Astrocyte of the hippocampus (primary cell): Measurements from ENCODE around the gene UNC45B.
"Not testable (repeated sequence)": the region's sequence is repeated elsewhere in the genome, so short reads cannot be mapped to it uniquely, and the experiment has no call there.

Experiments
- DNase-seq: peaks from one replicate; pipeline ENCODE4 v3.0.0; 2011; ENCODE audit warnings: low read depth, low spot score

Gene UNC45B, protein sequence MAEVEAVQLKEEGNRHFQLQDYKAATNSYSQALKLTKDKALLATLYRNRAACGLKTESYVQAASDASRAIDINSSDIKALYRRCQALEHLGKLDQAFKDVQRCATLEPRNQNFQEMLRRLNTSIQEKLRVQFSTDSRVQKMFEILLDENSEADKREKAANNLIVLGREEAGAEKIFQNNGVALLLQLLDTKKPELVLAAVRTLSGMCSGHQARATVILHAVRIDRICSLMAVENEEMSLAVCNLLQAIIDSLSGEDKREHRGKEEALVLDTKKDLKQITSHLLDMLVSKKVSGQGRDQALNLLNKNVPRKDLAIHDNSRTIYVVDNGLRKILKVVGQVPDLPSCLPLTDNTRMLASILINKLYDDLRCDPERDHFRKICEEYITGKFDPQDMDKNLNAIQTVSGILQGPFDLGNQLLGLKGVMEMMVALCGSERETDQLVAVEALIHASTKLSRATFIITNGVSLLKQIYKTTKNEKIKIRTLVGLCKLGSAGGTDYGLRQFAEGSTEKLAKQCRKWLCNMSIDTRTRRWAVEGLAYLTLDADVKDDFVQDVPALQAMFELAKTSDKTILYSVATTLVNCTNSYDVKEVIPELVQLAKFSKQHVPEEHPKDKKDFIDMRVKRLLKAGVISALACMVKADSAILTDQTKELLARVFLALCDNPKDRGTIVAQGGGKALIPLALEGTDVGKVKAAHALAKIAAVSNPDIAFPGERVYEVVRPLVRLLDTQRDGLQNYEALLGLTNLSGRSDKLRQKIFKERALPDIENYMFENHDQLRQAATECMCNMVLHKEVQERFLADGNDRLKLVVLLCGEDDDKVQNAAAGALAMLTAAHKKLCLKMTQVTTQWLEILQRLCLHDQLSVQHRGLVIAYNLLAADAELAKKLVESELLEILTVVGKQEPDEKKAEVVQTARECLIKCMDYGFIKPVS

GRCh38 chr17:35147375-35147905, at the start of gene UNC45B:
TSS of gene UNC45B (plus strand) at chr17:35147817. CDS start at chr17:35148264, 447 bp downstream.
- no peak for DNase-seq

- DNase-seq: no peak
Observed at GRCh38 chr17:35099908-35100307, 47.7 kb upstream of the UNC45B start.

DNA sequence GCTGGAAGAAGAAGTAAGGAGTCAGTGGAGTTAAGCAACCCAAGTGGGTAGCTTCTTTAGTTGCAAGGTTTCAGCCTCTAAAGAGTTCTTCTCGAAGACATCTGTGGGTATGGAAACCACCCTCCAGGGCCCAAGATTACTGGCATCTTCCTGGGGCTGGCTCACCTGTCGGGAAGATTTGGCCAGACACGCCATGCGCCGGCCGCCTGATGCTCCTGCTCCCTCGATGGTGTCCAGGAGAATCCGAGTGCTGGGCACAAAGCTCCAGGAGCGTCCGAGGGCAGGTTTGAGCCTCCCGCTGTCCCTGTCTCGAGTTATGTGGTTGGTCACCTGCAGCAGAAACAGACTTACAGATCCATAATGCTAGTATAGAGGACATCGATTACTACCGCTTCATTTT, 46.6 kb upstream of the UNC45B start:
- DNase-seq: no peak

GRCh38 chr17:35101725-35102124, 45.9 kb upstream of the UNC45B start:
- no peak for DNase-seq

DNA sequence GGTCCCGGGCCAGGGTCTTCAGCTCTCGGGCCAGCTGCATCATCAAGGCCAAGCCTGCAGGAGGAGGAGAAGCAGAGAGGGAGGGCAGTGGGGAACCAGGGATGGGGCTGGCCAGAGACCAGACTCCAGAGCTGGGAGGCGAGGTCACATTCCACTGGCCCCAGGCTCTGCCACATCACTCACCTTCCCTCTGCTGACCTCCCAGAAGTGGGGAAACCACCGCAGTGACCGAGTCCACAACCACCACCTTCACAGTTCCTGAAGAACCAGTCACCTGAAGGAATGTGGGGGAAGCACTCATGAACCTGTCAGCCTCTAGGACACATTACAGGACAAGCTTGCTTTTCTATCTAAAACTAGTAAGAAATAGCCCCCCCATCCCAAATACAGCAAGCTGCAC, 44.3 kb upstream of the UNC45B start:
- peak; percentile 34 for DNase-seq

- DNase-seq: no peak
Observed at GRCh38 chr17:35104844-35105450, 42.7 kb upstream of the UNC45B start.

DNA sequence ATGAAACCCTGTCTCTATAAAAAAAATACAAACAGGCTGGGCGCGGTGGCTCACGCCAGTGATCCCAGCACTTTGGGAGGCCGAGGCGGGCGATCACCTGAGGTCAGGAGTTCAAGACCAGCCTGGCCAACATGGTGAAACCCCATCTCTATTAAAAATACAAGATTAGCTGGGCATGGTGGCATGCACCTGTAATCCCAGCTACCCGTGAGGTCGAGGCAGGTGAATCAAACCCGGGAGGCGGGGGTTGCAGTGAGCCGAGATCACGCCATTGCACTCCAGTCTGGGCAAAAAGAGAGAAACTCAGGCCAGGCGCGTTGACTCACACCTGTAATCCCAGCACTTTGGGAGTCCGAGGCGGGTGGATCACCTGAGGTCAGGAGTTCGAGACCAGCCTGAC, 36.8 kb upstream of the UNC45B start:
- not testable (repeated sequence) for DNase-seq

- DNase-seq: no peak
Observed at GRCh38 chr17:35116845-35117244, 30.8 kb upstream of the UNC45B start.

DNA sequence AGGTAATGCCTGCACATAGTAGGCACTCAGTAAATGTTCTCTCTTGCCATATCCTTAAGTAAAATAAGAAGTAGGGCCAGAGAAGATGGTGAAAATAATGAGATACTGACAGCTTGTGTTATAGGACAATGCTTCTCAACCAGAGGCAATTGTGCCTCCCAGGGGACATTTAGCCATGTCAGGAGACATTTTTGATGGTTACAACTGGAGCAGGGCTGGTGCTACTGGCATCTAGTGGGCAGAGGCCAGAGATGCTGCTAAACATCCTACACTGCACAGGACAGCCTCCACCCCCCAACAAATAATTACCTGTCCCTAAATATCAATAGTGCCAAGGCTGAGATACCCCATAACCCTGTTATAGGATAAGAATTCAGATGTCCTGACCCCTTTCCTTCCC, 29.6 kb upstream of the UNC45B start:
- peak; percentile 56 for DNase-seq

DNA sequence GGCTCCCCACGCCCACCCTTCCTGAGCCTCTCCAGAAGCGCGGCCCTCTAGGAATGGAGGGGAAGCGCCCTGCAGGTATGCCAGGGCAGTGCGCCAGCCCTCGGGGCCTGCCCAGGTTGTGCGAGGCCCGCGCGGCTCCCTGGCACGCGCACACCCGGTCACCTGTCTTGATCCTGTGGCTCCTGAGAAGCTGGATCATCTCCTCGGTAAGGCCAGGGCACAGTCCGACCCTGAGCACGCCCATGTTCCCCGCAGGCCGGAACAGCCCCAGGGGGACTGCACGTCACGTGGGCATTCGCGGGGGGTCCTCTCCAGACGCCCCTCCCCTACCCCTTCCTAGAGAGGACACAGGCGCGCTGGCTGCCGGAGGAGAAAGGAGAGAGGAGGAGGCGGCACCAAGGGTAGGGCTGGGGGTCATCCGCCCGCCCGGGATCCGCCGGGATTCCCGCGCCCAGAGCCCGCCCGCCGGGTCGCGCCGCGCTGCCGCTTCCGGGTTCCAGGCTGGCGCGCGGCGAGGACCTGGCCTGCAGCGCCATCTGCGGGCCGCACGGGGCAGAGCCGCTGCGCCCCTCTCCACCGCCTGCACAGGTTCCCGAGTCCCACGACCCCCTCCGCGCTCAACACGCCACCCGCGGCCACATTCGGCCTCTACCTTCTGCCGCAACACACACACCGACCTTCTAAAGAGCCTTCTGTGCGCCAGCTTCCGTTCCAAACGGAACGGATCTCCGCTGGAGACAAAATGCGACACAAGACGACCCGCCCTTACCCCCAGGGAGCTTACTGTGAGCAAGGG, 28.0 kb upstream of the UNC45B start, which contains the start of gene RAD51D:
Gene RAD51D, minus strand, starts transcription at position 491 of the 796 bp plus-strand sequence. Its CDS starts 247 bp downstream, at position 244.
- peak; percentile 92 for DNase-seq

GRCh38 chr17:35121315-35121714, 26.3 kb upstream of the UNC45B start, which contains the start of gene FNDC8:
TSS of gene FNDC8 (plus strand) at chr17:35121615. CDS start at chr17:35121694, 79 bp downstream.
- no peak for DNase-seq

DNA sequence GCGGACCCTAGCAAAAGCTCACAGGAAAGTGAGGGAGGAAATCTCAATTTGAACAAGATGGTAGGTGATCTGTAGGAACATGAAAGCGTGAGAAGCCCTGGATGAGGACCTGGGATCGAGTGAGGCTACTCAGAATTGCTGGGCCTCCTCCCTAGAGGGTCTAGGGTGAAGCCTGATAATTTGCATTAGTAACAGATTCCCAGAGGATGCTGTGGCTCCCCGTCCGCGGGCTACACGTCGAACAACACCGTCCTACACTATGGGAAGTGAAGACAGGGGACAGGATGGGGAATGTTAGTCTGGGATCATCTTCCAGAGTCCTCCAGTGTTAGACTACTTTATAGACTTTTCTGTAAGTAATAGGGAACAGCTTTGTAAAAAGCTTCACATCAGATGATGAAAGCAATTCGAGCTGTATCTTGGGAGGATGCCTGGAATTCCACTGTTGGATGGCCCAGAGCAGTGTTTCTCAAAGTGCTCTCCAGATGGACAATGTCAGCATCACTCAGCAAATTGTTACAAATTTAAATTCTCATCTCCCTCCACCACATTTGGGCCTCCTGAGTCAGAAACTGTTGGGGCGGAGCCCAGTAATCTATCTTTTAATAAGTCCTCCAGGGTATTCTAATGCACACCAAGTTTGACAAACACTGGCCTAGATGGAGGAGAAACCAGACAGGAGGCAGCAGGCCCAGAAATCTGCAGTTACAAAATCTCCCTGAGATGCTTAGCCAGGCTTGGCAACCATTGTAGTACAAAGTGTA, 19.7 kb upstream of the UNC45B start:
- no peak for DNase-seq

DNA sequence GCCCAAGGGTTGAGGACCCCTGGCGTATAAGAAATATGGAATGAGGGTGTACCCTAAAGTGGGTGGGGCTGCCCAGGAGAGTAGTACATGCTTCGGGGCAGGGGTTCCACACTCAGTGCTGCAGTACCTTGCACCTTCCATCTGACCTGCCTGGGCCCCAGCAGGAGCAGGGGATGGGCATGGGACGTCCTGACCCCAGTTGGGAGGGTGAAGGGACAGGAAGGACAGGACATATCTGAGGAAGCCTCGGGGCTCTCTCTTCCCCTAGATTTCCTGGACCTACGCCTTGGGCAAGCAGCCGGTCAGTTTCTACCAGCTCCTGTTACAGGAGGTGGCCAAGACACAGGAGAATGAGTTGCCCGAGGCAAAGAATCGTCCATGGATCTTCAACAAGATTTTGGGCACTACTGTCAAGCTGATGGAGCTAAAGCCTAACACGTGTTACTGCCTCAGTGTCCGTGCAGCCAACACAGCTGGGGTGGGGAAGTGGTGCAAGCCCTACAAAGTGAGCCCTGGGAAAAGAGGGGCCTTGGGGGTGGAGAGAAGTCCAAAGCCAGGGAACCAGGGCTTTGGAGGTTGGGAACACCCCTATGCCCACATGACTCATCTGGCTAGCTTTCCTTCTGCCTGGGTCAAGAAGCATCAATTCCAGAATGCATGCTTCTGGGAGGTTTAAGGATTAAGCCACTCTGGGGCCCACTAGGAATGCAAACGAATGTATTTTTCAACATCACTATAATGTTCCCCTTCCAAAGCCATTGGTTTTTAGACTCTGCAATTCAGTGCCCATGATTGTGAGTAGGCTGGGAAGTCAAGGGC, 18.3 kb upstream of the UNC45B start:
- no peak for DNase-seq

DNA sequence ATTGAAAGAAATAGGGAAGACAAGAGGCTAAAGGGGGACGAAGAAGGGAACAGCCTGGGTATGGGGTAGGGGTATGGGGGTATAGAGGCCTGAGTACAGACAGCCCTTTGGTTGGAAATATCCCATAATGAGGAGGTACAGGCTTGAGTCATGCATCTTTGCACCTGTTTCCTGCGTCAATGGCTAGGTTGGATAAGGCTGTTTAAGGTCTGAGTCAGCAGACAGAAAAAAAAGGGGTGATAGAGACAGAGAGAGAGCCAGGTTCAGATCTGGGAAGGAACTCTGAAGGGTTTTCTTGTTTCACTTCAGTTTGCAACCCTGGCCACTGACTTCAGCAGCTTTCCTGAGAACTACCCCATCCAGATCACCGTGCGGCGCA, 17.7 kb upstream of the UNC45B start:
- DNase-seq: no peak

DNA sequence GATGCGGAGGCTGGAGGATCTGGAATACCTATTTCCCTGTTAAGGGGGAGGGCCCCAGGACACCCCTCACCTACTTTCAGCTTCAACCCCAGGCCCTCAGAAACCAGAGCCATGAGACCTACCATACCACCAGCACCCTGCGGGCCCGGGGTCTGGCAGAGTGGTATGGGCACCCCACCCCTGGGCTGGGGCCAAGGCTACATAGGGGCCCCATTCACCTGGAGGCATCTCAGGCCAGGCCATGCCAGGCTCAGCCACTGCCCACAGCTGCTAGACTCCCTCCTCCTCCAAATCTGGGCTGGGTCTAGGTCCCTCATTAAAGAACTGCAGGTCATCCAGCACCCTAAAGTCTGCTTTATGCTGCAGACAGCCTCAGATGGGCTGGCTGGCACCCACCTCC, 17.2 kb upstream of the UNC45B start:
- no peak for DNase-seq

- DNase-seq: no peak
Observed at GRCh38 chr17:35132099-35132498, 15.5 kb upstream of the UNC45B start.

GRCh38 chr17:35132816-35133550, 14.6 kb upstream of the UNC45B start:
- no peak for DNase-seq

- DNase-seq: no peak
Observed at GRCh38 chr17:35135322-35135721, 12.3 kb upstream of the UNC45B start.

GRCh38 chr17:35138218-35138617, 9.4 kb upstream of the UNC45B start:
- DNase-seq: no peak
